NCI-H1436 (cell line): ENCODE data around the gene GEN1.
"Not testable (repeated sequence)": the region's sequence is repeated elsewhere in the genome, so short reads cannot be mapped to it uniquely, and the experiment has no call there.

ENCODE experiments used
- DNase-seq: peaks from one replicate; lab custom pipeline; 2025; lab: John Stamatoyannopoulos, UW

Gene GEN1

GRCh38 chr2:17799301-17800120 lies 45.6 kb downstream of the GEN1 start:
- DNase-seq: no peak

- no peak for DNase-seq
Observed at GRCh38 chr2:17800219-17800618, 46.3 kb downstream of the GEN1 start.

- DNase-seq: no peak
Observed at GRCh38 chr2:17800693-17801458, 46.9 kb downstream of the GEN1 start.

- DNase-seq: no peak
Observed at GRCh38 chr2:17803497-17803896, 49.6 kb downstream of the GEN1 start.

GRCh38 chr2:17804358-17804757 lies 50.4 kb downstream of the GEN1 start:
- DNase-seq: no peak

- DNase-seq: no peak
Observed at GRCh38 chr2:17805166-17805565, 51.2 kb downstream of the GEN1 start.

- no peak for DNase-seq
Observed at GRCh38 chr2:17805717-17806363, 51.9 kb downstream of the GEN1 start.

GRCh38 chr2:17813010-17813741 lies 59.2 kb downstream of the GEN1 start:
- no peak for DNase-seq

GRCh38 chr2:17813742-17814473 lies 60.0 kb downstream of the GEN1 start:
- DNase-seq: no peak

GRCh38 chr2:17814601-17815000 lies 60.7 kb downstream of the GEN1 start:
- no peak for DNase-seq

- no peak for DNase-seq
Observed at GRCh38 chr2:17815468-17816184, 61.7 kb downstream of the GEN1 start.

GRCh38 chr2:17816396-17817245 lies 62.7 kb downstream of the GEN1 start, which contains the start of gene MSGN1:
Gene MSGN1 (plus strand): TSS chr2:17816460. CDS start chr2:17816519, 59 bp downstream.
- no peak for DNase-seq

- no peak for DNase-seq
Observed at GRCh38 chr2:17818235-17818815, 64.4 kb downstream of the GEN1 start.

GRCh38 chr2:17821080-17821479 lies 67.1 kb downstream of the GEN1 start:
- DNase-seq: no peak

GRCh38 chr2:17821535-17822444 lies 67.9 kb downstream of the GEN1 start:
- no peak for DNase-seq

- DNase-seq: no peak
Observed at GRCh38 chr2:17822445-17823117, 68.6 kb downstream of the GEN1 start.

GRCh38 chr2:17823646-17824045 lies 69.7 kb downstream of the GEN1 start:
- not testable (repeated sequence) for DNase-seq

GRCh38 chr2:17827316-17827715 lies 73.4 kb downstream of the GEN1 start:
- DNase-seq: no peak
